ENCODE data around the gene PDK2. TPM values are rescaled to one million over a fixed set of nuclear protein-coding genes. Genes with fewer than 3 reads are reported as not detected.
A peak's percentile ranks its signal among the peaks of the same experiment; 100 is the strongest.

PDK2 gene
- total and polyA plus RNA-seq, 2 experiments from 2014 or later = 12.0 to 15.9 TPM

DNA sequence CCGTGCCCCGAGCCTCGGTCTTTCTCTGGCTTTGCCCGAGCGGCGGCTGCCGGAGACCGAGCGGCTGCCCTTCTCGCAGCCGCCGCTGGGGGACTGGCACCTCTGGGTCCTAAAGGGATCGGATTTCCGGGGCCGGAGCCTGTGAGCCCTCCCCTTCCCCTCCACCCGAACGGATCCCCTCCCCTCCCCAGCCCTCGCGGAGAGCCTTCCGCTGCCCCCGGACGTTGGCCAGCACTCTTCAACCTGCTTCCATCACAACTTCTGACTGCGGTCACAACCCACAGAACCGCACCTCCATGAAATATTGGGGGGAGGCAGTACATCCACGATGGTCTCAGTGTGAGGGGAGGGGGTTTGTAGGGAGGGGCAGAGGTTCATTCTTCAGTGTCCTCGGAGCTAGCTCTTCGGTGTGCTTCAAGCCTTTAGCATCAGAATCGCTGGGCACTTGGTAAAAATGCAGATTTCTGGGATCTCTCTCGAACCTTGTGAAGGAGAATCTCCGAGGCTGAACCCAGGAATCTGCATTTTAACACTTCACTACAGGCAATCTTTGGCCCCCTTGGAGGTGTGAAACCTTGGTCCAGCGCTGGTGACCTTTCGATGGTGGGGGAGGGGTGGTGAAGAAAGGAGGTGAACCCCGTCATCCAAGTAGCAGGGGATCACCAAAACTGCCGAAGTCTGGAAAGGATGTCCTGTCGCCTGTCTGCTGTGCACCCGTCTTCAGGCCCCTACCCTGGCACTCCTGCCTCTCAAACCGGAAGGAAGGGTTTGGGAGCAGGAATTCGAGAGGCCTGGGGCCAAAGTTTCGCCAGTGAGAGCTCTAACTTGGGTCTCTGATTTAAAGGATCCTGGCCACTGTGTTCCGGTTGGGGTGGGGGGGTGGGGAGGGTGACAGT, 56.1 kb downstream of the PDK2 start:
- peak overlapping the region; percentile 88; the same call in 1 of the 2 replicates for H3K27ac Mint-ChIP-seq
- no peaks in the 10 kb centered on the region for H3K36me3 Mint-ChIP-seq (ENCODE audit: low read depth)
- DNase-seq (ENCODE audit: low spot score) = peak; percentile 96
- H3F3A ChIP-seq (replicated peaks; ENCODE audit: low read depth) = peaks cover 5% of the 10 kb centered on the region; the same call in 1 of the 2 replicates
- peaks cover 29% of the 10 kb centered on the region for H3K27me3 Mint-ChIP-seq (ENCODE audit: insufficient read depth, low read depth, poor library complexity)
- TF ChIP-seq CREB1 (CRISPR knock-in tag; IDR thresholded peaks at IDR 0.05; ENCODE audit: low read depth) = no peak
- TF ChIP-seq EZH2phosphoT487 (IDR thresholded peaks at IDR 0.05; ENCODE audit: unreplicated experiment) = no peak
- TF ChIP-seq, protein P1, sequence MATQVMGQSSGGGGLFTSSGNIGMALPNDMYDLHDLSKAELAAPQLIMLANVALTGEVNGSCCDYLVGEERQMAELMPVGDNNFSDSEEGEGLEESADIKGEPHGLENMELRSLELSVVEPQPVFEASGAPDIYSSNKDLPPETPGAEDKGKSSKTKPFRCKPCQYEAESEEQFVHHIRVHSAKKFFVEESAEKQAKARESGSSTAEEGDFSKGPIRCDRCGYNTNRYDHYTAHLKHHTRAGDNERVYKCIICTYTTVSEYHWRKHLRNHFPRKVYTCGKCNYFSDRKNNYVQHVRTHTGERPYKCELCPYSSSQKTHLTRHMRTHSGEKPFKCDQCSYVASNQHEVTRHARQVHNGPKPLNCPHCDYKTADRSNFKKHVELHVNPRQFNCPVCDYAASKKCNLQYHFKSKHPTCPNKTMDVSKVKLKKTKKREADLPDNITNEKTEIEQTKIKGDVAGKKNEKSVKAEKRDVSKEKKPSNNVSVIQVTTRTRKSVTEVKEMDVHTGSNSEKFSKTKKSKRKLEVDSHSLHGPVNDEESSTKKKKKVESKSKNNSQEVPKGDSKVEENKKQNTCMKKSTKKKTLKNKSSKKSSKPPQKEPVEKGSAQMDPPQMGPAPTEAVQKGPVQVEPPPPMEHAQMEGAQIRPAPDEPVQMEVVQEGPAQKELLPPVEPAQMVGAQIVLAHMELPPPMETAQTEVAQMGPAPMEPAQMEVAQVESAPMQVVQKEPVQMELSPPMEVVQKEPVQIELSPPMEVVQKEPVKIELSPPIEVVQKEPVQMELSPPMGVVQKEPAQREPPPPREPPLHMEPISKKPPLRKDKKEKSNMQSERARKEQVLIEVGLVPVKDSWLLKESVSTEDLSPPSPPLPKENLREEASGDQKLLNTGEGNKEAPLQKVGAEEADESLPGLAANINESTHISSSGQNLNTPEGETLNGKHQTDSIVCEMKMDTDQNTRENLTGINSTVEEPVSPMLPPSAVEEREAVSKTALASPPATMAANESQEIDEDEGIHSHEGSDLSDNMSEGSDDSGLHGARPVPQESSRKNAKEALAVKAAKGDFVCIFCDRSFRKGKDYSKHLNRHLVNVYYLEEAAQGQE (IDR thresholded peaks at IDR 0.05; ENCODE audit: unreplicated experiment) = no peak
- TF ChIP-seq NANOG (IDR thresholded peaks at IDR 0.05; ENCODE audit: borderline replicate concordance) = no peak
- TF ChIP-seq, protein P2, sequence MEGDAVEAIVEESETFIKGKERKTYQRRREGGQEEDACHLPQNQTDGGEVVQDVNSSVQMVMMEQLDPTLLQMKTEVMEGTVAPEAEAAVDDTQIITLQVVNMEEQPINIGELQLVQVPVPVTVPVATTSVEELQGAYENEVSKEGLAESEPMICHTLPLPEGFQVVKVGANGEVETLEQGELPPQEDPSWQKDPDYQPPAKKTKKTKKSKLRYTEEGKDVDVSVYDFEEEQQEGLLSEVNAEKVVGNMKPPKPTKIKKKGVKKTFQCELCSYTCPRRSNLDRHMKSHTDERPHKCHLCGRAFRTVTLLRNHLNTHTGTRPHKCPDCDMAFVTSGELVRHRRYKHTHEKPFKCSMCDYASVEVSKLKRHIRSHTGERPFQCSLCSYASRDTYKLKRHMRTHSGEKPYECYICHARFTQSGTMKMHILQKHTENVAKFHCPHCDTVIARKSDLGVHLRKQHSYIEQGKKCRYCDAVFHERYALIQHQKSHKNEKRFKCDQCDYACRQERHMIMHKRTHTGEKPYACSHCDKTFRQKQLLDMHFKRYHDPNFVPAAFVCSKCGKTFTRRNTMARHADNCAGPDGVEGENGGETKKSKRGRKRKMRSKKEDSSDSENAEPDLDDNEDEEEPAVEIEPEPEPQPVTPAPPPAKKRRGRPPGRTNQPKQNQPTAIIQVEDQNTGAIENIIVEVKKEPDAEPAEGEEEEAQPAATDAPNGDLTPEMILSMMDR (conservative IDR thresholded peaks at IDR 0.05; ENCODE audit: low read depth in 2 of 2) = peak in 1 of 2 experiments; percentile 19; a peak in 1 of 4 replicates
- TF ChIP-seq, protein P3, sequence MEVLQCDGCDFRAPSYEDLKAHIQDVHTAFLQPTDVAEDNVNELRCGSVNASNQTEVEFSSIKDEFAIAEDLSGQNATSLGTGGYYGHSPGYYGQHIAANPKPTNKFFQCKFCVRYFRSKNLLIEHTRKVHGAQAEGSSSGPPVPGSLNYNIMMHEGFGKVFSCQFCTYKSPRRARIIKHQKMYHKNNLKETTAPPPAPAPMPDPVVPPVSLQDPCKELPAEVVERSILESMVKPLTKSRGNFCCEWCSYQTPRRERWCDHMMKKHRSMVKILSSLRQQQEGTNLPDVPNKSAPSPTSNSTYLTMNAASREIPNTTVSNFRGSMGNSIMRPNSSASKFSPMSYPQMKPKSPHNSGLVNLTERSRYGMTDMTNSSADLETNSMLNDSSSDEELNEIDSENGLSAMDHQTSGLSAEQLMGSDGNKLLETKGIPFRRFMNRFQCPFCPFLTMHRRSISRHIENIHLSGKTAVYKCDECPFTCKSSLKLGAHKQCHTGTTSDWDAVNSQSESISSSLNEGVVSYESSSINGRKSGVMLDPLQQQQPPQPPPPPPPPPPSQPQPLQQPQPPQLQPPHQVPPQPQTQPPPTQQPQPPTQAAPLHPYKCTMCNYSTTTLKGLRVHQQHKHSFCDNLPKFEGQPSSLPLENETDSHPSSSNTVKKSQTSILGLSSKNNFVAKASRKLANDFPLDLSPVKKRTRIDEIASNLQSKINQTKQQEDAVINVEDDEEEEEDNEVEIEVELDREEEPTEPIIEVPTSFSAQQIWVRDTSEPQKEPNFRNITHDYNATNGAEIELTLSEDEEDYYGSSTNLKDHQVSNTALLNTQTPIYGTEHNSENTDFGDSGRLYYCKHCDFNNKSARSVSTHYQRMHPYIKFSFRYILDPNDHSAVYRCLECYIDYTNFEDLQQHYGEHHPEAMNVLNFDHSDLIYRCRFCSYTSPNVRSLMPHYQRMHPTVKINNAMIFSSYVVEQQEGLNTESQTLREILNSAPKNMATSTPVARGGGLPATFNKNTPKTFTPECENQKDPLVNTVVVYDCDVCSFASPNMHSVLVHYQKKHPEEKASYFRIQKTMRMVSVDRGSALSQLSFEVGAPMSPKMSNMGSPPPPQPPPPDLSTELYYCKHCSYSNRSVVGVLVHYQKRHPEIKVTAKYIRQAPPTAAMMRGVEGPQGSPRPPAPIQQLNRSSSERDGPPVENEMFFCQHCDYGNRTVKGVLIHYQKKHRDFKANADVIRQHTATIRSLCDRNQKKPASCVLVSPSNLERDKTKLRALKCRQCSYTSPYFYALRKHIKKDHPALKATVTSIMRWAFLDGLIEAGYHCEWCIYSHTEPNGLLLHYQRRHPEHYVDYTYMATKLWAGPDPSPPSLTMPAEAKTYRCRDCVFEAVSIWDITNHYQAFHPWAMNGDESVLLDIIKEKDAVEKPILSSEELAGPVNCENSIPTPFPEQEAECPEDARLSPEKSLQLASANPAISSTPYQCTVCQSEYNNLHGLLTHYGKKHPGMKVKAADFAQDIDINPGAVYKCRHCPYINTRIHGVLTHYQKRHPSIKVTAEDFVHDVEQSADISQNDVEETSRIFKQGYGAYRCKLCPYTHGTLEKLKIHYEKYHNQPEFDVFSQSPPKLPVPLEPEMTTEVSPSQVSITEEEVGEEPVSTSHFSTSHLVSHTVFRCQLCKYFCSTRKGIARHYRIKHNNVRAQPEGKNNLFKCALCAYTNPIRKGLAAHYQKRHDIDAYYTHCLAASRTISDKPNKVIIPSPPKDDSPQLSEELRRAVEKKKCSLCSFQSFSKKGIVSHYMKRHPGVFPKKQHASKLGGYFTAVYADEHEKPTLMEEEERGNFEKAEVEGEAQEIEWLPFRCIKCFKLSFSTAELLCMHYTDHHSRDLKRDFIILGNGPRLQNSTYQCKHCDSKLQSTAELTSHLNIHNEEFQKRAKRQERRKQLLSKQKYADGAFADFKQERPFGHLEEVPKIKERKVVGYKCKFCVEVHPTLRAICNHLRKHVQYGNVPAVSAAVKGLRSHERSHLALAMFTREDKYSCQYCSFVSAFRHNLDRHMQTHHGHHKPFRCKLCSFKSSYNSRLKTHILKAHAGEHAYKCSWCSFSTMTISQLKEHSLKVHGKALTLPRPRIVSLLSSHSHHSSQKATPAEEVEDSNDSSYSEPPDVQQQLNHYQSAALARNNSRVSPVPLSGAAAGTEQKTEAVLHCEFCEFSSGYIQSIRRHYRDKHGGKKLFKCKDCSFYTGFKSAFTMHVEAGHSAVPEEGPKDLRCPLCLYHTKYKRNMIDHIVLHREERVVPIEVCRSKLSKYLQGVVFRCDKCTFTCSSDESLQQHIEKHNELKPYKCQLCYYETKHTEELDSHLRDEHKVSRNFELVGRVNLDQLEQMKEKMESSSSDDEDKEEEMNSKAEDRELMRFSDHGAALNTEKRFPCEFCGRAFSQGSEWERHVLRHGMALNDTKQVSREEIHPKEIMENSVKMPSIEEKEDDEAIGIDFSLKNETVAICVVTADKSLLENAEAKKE (CRISPR knock-in tag; IDR thresholded peaks at IDR 0.05) = no peak
- TF ChIP-seq ZNF114 (CRISPR knock-in tag; IDR thresholded peaks at IDR 0.05) = no peak
- TF ChIP-seq JUNB (IDR thresholded peaks at IDR 0.05; ENCODE audit: unreplicated experiment) = no peak
- peak; percentile 30 for TF ChIP-seq EZH2 (IDR thresholded peaks at IDR 0.05; ENCODE audit: low read depth, unreplicated experiment)
- 0 out of 2 replicates have a peak, but pooled peaks have one; percentile 43 for TF ChIP-seq POLR2AphosphoS5 (IDR thresholded peaks at IDR 0.05; ENCODE audit: low read depth)
- TF ChIP-seq, protein P4, sequence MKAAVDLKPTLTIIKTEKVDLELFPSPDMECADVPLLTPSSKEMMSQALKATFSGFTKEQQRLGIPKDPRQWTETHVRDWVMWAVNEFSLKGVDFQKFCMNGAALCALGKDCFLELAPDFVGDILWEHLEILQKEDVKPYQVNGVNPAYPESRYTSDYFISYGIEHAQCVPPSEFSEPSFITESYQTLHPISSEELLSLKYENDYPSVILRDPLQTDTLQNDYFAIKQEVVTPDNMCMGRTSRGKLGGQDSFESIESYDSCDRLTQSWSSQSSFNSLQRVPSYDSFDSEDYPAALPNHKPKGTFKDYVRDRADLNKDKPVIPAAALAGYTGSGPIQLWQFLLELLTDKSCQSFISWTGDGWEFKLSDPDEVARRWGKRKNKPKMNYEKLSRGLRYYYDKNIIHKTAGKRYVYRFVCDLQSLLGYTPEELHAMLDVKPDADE (IDR thresholded peaks at IDR 0.05) = 0 out of 2 replicates have a peak, but pooled peaks have one; percentile 8
- no peak for TF ChIP-seq ZNF331 (CRISPR knock-in tag; IDR thresholded peaks at IDR 0.05; ENCODE audit: low read depth)
- no peak for TF ChIP-seq STAT1 (IDR thresholded peaks at IDR 0.05; ENCODE audit: unreplicated experiment)
- H3K36me3 ChIP-seq (ENCODE audit: insufficient read depth) = no peaks in the 10 kb centered on the region
- H3K4me1 Mint-ChIP-seq = peaks cover 42% of the 10 kb centered on the region
- no peaks in the 10 kb centered on the region for H4K20me1 ChIP-seq (replicated peaks; ENCODE audit: insufficient read depth)
- H3K4me2 ChIP-seq = peak overlapping the region; percentile 99
- H3K79me2 ChIP-seq (replicated peaks; ENCODE audit: insufficient read depth) = no peaks in the 10 kb centered on the region
- H2AFZ ChIP-seq = peak overlapping the region; percentile 96
- ATAC-seq = peak; percentile 61
- peak overlapping the region; percentile 87 for H3K4me3 ChIP-seq
- no peak overlapping the region for H3K27ac ChIP-seq (ENCODE audit: low read depth)
- H3K27me3 ChIP-seq (ENCODE audit: insufficient read depth) = peaks cover 30% of the 10 kb centered on the region
- H3K9me2 ChIP-seq (ENCODE audit: insufficient read depth) = no peaks in the 10 kb centered on the region
- H3K9me3 Mint-ChIP-seq = no peaks in the 10 kb centered on the region; the same call in 2 of the 3 replicates
- H3K4me3 Mint-ChIP-seq = peak overlapping the region; percentile 80
- peaks cover 28% of the 10 kb centered on the region for H3K4me1 ChIP-seq (ENCODE audit: insufficient read depth)
